HG02623 (cell line): ENCODE measurements around the gene LRPAP1.
A peak's percentile ranks its signal among the peaks of the same experiment; 100 is the strongest.
"Not testable (repeated sequence)": the region's sequence is repeated elsewhere in the genome, so short reads cannot be mapped to it uniquely, and the experiment has no call there.

Experiments used
- ATAC-seq: cut with Tn5 transposase; IDR thresholded peaks from one replicate; pipeline ENCODE4 v1.9.1; 2021; ENCODE audit warnings: moderate library complexity; ENCODE audit not compliant: unreplicated experiment

Gene LRPAP1

GRCh38 chr4:3531879-3532750 lies at the start of gene LRPAP1:
LRPAP1 (minus strand) TSS chr4:3532422; CDS start chr4:3532412, 10 bp downstream.
- ATAC-seq = peak; percentile 88

GRCh38 chr4:3581334-3582090 lies 49.3 kb upstream of the LRPAP1 start:
- ATAC-seq = not testable (repeated sequence)

GRCh38 chr4:3580859-3581258 lies 48.6 kb upstream of the LRPAP1 start:
- not testable (repeated sequence) for ATAC-seq

- ATAC-seq = not testable (repeated sequence)
These were observed 46.4 kb upstream of the LRPAP1 start for GRCh38 chr4:3578527-3579144.

- ATAC-seq = not testable (repeated sequence)
These were observed 45.8 kb upstream of the LRPAP1 start for GRCh38 chr4:3578052-3578451.

- ATAC-seq = not testable (repeated sequence)
These were observed 45.1 kb upstream of the LRPAP1 start for GRCh38 chr4:3577208-3577892.

- ATAC-seq = not testable (repeated sequence)
These were observed 44.4 kb upstream of the LRPAP1 start for GRCh38 chr4:3576533-3577207.

- not testable (repeated sequence) for ATAC-seq
These were observed 43.5 kb upstream of the LRPAP1 start for GRCh38 chr4:3575426-3576369.

GRCh38 chr4:3574865-3575264 lies 42.6 kb upstream of the LRPAP1 start:
- not testable (repeated sequence) for ATAC-seq

- ATAC-seq = not testable (repeated sequence)
These were observed 42.1 kb upstream of the LRPAP1 start for GRCh38 chr4:3574346-3574745.

- ATAC-seq = no peak
These were observed 40.9 kb upstream of the LRPAP1 start for GRCh38 chr4:3573131-3573530.

GRCh38 chr4:3572363-3572762 lies 40.1 kb upstream of the LRPAP1 start:
- ATAC-seq = no peak

GRCh38 chr4:3571921-3572320 lies 39.7 kb upstream of the LRPAP1 start:
- no peak for ATAC-seq

GRCh38 chr4:3570923-3571322 lies 38.7 kb upstream of the LRPAP1 start:
- not testable (repeated sequence) for ATAC-seq

GRCh38 chr4:3569611-3570010 lies 37.4 kb upstream of the LRPAP1 start:
- not testable (repeated sequence) for ATAC-seq

GRCh38 chr4:3566701-3567100 lies 34.5 kb upstream of the LRPAP1 start:
- ATAC-seq = not testable (repeated sequence)

GRCh38 chr4:3566301-3566700 lies 34.1 kb upstream of the LRPAP1 start:
- ATAC-seq = not testable (repeated sequence)

- not testable (repeated sequence) for ATAC-seq
These were observed 32.7 kb upstream of the LRPAP1 start for GRCh38 chr4:3564948-3565347.

- ATAC-seq = no peak
These were observed 31.2 kb upstream of the LRPAP1 start for GRCh38 chr4:3563403-3563802.
